OCI-LY1 (cell line): ENCODE measurements around the gene SPATA9.

Experiments used
- H2AFZ ChIP-seq: fragments of 200-600 bp; sonication (generic), shearing (Covaris generic); 2 replicates; pipeline ENCODE4 v1.6.0; 2014; ENCODE audit warnings: antibody characterized with exemption, mild to moderate bottlenecking, low read length
- H3F3A ChIP-seq: fragments of 200-600 bp; sonication (generic), shearing (Covaris generic); 2 replicates; pipeline ENCODE4 v1.6.0; 2014; ENCODE audit warnings: mild to moderate bottlenecking, antibody characterized with exemption, low read length, moderate library complexity; ENCODE audit not compliant: insufficient read depth
- H3K27ac ChIP-seq: fragments of 200-600 bp; sonication (generic); 2 replicates; pipeline ENCODE4 v1.5.1; 2014; ENCODE audit warnings: low read length, mixed run types, mild to moderate bottlenecking, low read depth; ENCODE audit not compliant: poor library complexity, severe bottlenecking
- H3K27me3 ChIP-seq: fragments of 200-600 bp; sonication (generic); 2 replicates; pipeline ENCODE4 v1.6.0; 2014; ENCODE audit warnings: antibody characterized with exemption, mild to moderate bottlenecking, low read length, moderate library complexity; ENCODE audit not compliant: insufficient read depth
- H3K36me3 ChIP-seq: fragments of 200-600 bp; sonication (generic); 2 replicates; pipeline ENCODE4 v1.6.1; 2014; ENCODE audit warnings: mild to moderate bottlenecking, antibody characterized with exemption, low read length, moderate library complexity, mixed read lengths; ENCODE audit not compliant: insufficient read depth
- H3K4me1 ChIP-seq: fragments of 200-600 bp; sonication (generic); 2 replicates; pipeline ENCODE4 v1.5.1; 2014; ENCODE audit warnings: mild to moderate bottlenecking, low read length, moderate library complexity; ENCODE audit not compliant: insufficient read depth, severe bottlenecking
- H3K4me2 ChIP-seq: fragments of 200-600 bp; sonication (generic), shearing (Covaris generic); 2 replicates; pipeline ENCODE4 v1.6.1; 2014; ENCODE audit warnings: low read length
- H3K4me3 ChIP-seq: fragments of 200-600 bp; sonication (generic); 2 replicates; pipeline ENCODE4 v1.5.1; 2014; ENCODE audit warnings: low read length, low read depth, mild to moderate bottlenecking, mixed read lengths; ENCODE audit not compliant: poor library complexity, severe bottlenecking
- H3K79me2 ChIP-seq: fragments of 200-600 bp; shearing (Covaris generic); 2 replicates; pipeline ENCODE4 v1.6.1; 2016; ENCODE audit warnings: mixed run types, low read length, mixed read lengths; ENCODE audit not compliant: insufficient read depth
- H3K9ac ChIP-seq: fragments of 200-600 bp; sonication (generic), shearing (Covaris generic); 2 replicates; pipeline ENCODE4 v1.6.1; 2014; ENCODE audit warnings: mild to moderate bottlenecking, low read length, mixed read lengths
- H3K9me2 ChIP-seq: fragments of 200-600 bp; sonication (generic), shearing (Covaris generic); 2 replicates; pipeline ENCODE4 v1.6.1; 2014; ENCODE audit warnings: low read depth, mild to moderate bottlenecking, low read length, mixed read lengths
- H3K9me3 ChIP-seq: fragments of 200-600 bp; shearing (Covaris generic); 2 replicates; pipeline ENCODE4 v1.6.1; 2014; ENCODE audit warnings: low read length, mixed read lengths
- H4K20me1 ChIP-seq: fragments of 200-600 bp; sonication (generic), shearing (Covaris generic); 2 replicates; pipeline ENCODE4 v1.6.0; 2016; ENCODE audit warnings: mild to moderate bottlenecking, low read length; ENCODE audit not compliant: insufficient read depth
- CTCF ChIP-seq: fragments of 200-600 bp; sonication (generic), shearing (Covaris generic); IDR thresholded peaks from 2 replicates; pipeline ENCODE4 v1.5.1; 2017; ENCODE audit warnings: mild to moderate bottlenecking, antibody characterized with exemption, low read length, moderate library complexity, mixed read lengths
- EZH2 ChIP-seq: fragments of 200-600 bp; sonication (generic), shearing (Covaris generic); IDR thresholded peaks from 2 replicates; pipeline ENCODE4 v1.8.0; 2017; ENCODE audit warnings: borderline replicate concordance, mixed run types, mild to moderate bottlenecking, antibody characterized with exemption, low read length, moderate library complexity, mixed read lengths

SPATA9 gene

DNA sequence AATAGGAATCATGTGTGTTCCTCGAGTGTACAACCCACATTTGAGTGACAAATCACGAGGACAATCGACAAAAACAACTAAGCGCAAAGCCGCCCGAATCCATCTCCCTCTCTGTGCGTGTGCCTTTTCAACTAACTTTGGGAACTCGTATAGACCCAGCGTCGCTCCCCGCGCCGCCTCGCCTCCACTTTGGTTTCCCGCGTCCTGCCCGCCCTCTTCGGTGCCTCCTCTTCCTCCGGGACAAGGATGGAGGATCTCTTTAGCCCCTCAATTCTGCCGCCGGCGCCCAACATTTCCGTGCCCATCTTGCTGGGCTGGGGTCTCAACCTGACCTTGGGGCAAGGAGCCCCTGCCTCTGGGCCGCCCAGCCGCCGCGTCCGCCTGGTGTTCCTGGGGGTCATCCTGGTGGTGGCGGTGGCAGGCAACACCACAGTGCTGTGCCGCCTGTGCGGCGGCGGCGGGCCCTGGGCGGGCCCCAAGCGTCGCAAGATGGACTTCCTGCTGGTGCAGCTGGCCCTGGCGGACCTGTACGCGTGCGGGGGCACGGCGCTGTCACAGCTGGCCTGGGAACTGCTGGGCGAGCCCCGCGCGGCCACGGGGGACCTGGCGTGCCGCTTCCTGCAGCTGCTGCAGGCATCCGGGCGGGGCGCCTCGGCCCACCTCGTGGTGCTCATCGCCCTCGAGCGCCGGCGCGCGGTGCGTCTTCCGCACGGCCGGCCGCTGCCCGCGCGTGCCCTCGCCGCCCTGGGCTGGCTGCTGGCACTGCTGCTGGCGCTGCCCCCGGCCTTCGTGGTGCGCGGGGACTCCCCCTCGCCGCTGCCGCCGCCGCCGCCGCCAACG is 62.5 kb downstream of the SPATA9 start, which contains the start of gene GPR150:
TSS of gene GPR150 (plus strand) at position 58 of the 840 bp plus-strand sequence. CDS start at position 247, 189 bp downstream.
- Histone ChIP-seq H3K79me2 (no peaks in the 10 kb centered on the region), H3K27me3 (0 out of 2 replicates have a peak, but pooled peaks cover 2% of the 10 kb centered on the region), H3K27ac (no peak within 1 kb of the TSS), H4K20me1 (no peaks in the 10 kb centered on the region), H2AFZ (0 out of 2 replicates have a peak within 1 kb of the TSS, but pooled peaks have one; percentile 20), H3F3A (peaks cover 4% of the 10 kb centered on the region; the same call in 1 of the 2 replicates), H3K4me3 (peak within 1 kb of the TSS; percentile 64), H3K4me2 (peak within 1 kb of the TSS; percentile 90), H3K9me3 (no peaks in the 10 kb centered on the region), H3K36me3 (no peaks in the 10 kb centered on the region), H3K9ac (peak within 1 kb of the TSS; percentile 54; the same call in 1 of the 2 replicates), H3K9me2 (no peaks in the 10 kb centered on the region), H3K4me1 (peaks cover 20% of the 10 kb centered on the region)
- no peak for TF ChIP-seq CTCF
- TF ChIP-seq EZH2, result no peak

DNA sequence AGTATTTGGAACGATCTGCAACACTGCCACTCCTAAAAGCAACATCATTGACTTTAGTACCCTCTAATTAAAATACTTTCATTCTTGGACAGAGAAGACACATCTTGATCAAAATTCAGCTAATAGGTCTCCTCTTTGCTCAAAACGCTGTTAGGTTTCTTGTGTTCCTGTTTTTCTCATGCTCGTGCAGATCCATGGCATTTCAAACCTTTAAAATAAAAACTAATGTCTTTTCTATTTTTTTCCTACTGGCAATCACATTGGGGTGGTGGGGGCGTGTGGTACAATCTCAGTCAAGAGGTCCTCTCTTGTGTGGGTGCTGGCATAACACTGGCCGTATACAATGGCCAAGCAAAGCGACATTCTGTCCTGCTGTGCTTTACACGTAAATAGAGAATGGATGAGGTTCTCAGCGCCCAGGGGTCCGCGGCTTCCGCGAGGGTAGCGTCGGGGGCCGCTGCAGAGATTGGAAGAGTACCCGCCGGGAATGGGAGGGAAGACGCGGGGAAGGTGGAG is 63.2 kb downstream of the SPATA9 start:
- Histone ChIP-seq H2AFZ (no peak overlapping the region), H3K9me3 (no peaks in the 10 kb centered on the region), H3K4me3 (peak overlapping the region; percentile 64), H3K79me2 (no peaks in the 10 kb centered on the region), H3F3A (peaks cover 4% of the 10 kb centered on the region; the same call in 1 of the 2 replicates), H3K36me3 (no peaks in the 10 kb centered on the region), H4K20me1 (no peaks in the 10 kb centered on the region), H3K9ac (no peak overlapping the region; the same call in 1 of the 2 replicates), H3K4me1 (peaks cover 20% of the 10 kb centered on the region), H3K4me2 (peak overlapping the region; percentile 90), H3K27me3 (0 out of 2 replicates have a peak, but pooled peaks cover 2% of the 10 kb centered on the region), H3K9me2 (no peaks in the 10 kb centered on the region), H3K27ac (no peak overlapping the region)
- TF ChIP-seq CTCF, result no peak

DNA sequence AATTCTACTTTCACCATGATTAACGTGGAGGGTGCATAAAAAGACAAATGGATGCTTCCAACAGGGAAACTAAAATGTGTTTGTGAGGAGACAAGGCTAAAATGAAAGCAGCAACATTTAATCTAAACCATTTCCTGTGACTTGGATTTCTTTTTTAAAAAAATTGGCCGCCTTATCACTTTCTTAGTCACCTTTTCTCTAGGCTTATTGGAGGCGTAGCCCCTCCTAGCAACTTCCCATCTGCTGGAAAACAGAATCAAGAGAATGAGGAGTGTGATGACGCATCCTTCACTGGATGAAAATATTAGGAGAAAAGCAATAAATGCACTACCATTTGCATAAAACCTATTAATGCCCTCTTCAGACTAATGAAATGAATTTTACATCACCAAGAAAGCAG is 63.7 kb downstream of the SPATA9 start:
- no peak overlapping the region for H3K9ac ChIP-seq
- H2AFZ ChIP-seq, result no peak overlapping the region
- H3K9me3 ChIP-seq, result no peaks in the 10 kb centered on the region
- peaks cover 20% of the 10 kb centered on the region for H3K4me1 ChIP-seq
- peaks cover 4% of the 10 kb centered on the region; the same call in 1 of the 2 replicates for H3F3A ChIP-seq
- H3K4me2 ChIP-seq, result 0 out of 2 replicates have a peak overlapping the region, but pooled peaks have one; percentile 90
- H3K27me3 ChIP-seq, result 0 out of 2 replicates have a peak, but pooled peaks cover 2% of the 10 kb centered on the region
- TF ChIP-seq CTCF (no peak), EZH2 (no peak)
- H3K9me2 ChIP-seq, result no peaks in the 10 kb centered on the region
- H3K79me2 ChIP-seq, result no peaks in the 10 kb centered on the region
- no peak overlapping the region for H3K27ac ChIP-seq
- no peaks in the 10 kb centered on the region for H4K20me1 ChIP-seq
- H3K36me3 ChIP-seq, result no peaks in the 10 kb centered on the region
- no peak overlapping the region for H3K4me3 ChIP-seq
